ENCODE data around the gene NFXL1. TPM values are rescaled to one million over a fixed set of nuclear protein-coding genes. Genes with fewer than 3 reads are reported as not detected.

The NFXL1 gene
- total and polyA plus RNA-seq, 2 of the 4 experiments (the other 2 are of a cell fraction): 13.9 to 23.1 TPM

DNA sequence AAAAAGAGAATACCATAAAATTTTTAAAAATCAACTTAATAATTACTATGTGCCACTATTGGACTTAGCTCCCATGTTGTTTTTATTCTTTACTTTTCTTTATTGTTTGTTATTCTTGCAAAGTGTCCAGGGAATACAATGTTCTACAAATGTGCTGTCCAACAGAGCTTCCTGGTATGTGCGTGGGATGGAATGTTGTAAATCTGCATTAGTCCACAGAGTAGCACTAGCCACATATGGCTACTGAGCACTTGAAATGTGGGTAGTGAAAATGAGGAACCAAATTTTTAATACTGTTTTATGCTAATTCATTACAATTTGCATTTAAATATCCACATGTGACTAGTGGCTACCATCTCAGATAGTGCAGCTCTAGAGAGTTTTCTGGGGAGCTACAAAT, 62.2 kb downstream of the NFXL1 start (continued):
- TF ChIP-seq ELK1 (IDR thresholded peaks at IDR 0.05; ENCODE audit: borderline replicate concordance, low read depth, low read length) (no peak), NFE2L2 (IDR thresholded peaks at IDR 0.05; ENCODE audit: low read depth, low read length) (no peak), RAD21 (IDR thresholded peaks at IDR 0.05; ENCODE audit: low read length) (no peak)

GRCh38 chr4:47849466-47849865, 64.9 kb downstream of the NFXL1 start:
- Histone ChIP-seq H3K27me3 (ENCODE audit: control insufficient read depth, insufficient read depth, low read length) (no peaks in the 10 kb centered on the region), H2AK9ac (replicated peaks; ENCODE audit: low read depth, low read length, poor library complexity) (no peak overlapping the region), H3K4me1 (ENCODE audit: control insufficient read depth, insufficient read depth, low read length) (peaks cover 1% of the 10 kb centered on the region; the same call in 1 of the 2 replicates), H3K4me3 (ENCODE audit: insufficient read depth, low read depth, low read length) (no peak overlapping the region), H3K4ac (ENCODE audit: low read depth, low read length) (no peak overlapping the region), H4K8ac (ENCODE audit: low read depth in 2 of 2, low read length in 2 of 2) (no peak overlapping the region), H2AFZ (replicated peaks; ENCODE audit: low read length, poor library complexity) (no peak overlapping the region), H2BK20ac (ENCODE audit: low read depth, low read length) (no peak overlapping the region), H3K27ac (ENCODE audit: insufficient read depth, low read length) (no peak overlapping the region), H3K79me1 (ENCODE audit: low read depth in 1 of 2, low read length in 2 of 2) (peaks cover 0 to 8% of the 10 kb centered on the region in 2 experiments; a peak in 2 of 4 replicates), H3K18ac (ENCODE audit: low read depth, low read length) (no peak overlapping the region), H3K9ac (ENCODE audit: low read depth, low read length) (no peak overlapping the region), H4K5ac (ENCODE audit: low read depth, low read length) (no peak overlapping the region), H3K23ac (ENCODE audit: low read depth, low read length) (no peak overlapping the region), H3K4me2 (ENCODE audit: low read depth, low read length) (no peak overlapping the region), H4K91ac (ENCODE audit: insufficient read depth, low read depth, low read length) (no peak overlapping the region), H2BK15ac (ENCODE audit: low read depth, low read length) (peak overlapping the region; percentile 27; the same call in 1 of the 3 replicates), H2AK5ac (ENCODE audit: low read depth, low read length) (no peak overlapping the region), H3K9me3 (ENCODE audit: control insufficient read depth, insufficient read depth, low read length) (peaks cover 2% of the 10 kb centered on the region; the same call in 1 of the 2 replicates), H3K56ac (ENCODE audit: extremely low read depth, insufficient read depth, low read length) (no peak overlapping the region), H3K36me3 (ENCODE audit: control insufficient read depth, insufficient read depth, low read length) (peaks cover 5% of the 10 kb centered on the region; the same call in 1 of the 2 replicates), H3K9me1 (ENCODE audit: insufficient read depth, low read length) (no peaks in the 10 kb centered on the region), H2BK5ac (ENCODE audit: low read depth, low read length, poor library complexity, severe bottlenecking) (peak overlapping the region; percentile 54), H3K14ac (replicated peaks; ENCODE audit: low read depth, low read length) (no peak overlapping the region), H2BK120ac (ENCODE audit: low read depth, low read length) (no peak overlapping the region), H4K20me1 (ENCODE audit: insufficient read depth, low read length) (no peaks in the 10 kb centered on the region)
- intact Hi-C loops (cut with micrococcal nuclease) (no loop called here), in situ Hi-C loops (cut with MboI; ENCODE audit: low sequenced_read_pairs) (no loop called here), dilution Hi-C loops (cut with HindIII; ENCODE audit: low sequenced_read_pairs, unreplicated experiment) (no loop called here)
- ATAC-seq (ENCODE audit: low read depth): no peak
- no CpG with 5 or more reads among the region's 1 CpG for WGBS, 2 experiments (ENCODE audit: extremely low coverage in 2 of 2, insufficient read length in 1 of 2)
- ChIA-PET POLR2A (ENCODE audit: unreplicated experiment) (no interaction called here), CTCF (no interaction called here)
- DNase-seq: peak; percentile 23
- BruUV-seq (replicated peaks): no TSS peak
- no peak for TF ChIP-seq FOS (IDR thresholded peaks at IDR 0.05; ENCODE audit: low read depth, low read length)
- no peak for TF ChIP-seq MAZ (IDR thresholded peaks at IDR 0.05; ENCODE audit: borderline replicate concordance, low read depth, low read length)
- TF ChIP-seq RFX5 (IDR thresholded peaks at IDR 0.05; ENCODE audit: low read depth, low read length): no peak
- TF ChIP-seq POLR2A (IDR thresholded peaks at IDR 0.05; ENCODE audit: low read depth, low read length): no peak
- TF ChIP-seq ELK1 (IDR thresholded peaks at IDR 0.05; ENCODE audit: borderline replicate concordance, low read depth, low read length): no peak
- TF ChIP-seq CHD1 (IDR thresholded peaks at IDR 0.05; ENCODE audit: low read depth, low read length): no peak
- no peak for TF ChIP-seq BHLHE40 (IDR thresholded peaks at IDR 0.05; ENCODE audit: low read depth, low read length)
- no peak for TF ChIP-seq MXI1 (IDR thresholded peaks at IDR 0.05; ENCODE audit: borderline replicate concordance, low read depth, low read length)
- TF ChIP-seq USF2 (IDR thresholded peaks at IDR 0.05; ENCODE audit: low read depth, low read length): no peak
- TF ChIP-seq CEBPB (IDR thresholded peaks at IDR 0.05; ENCODE audit: low read depth, low read length): no peak
- TF ChIP-seq RAD21 (IDR thresholded peaks at IDR 0.05; ENCODE audit: low read length): no peak
- TF ChIP-seq SMC3 (IDR thresholded peaks at IDR 0.05; ENCODE audit: low read depth, low read length): no peak
- no peak for TF ChIP-seq RCOR1 (IDR thresholded peaks at IDR 0.05; ENCODE audit: insufficient replicate concordance, low read length)
